OCI-M2 (cell line): Measurements from ENCODE around the gene FTSJ1.

Source experiments
- DNase-seq: peaks from one replicate; lab custom pipeline; 2025; ENCODE audit not compliant: unreplicated experiment; lab: John Stamatoyannopoulos, UW

Gene FTSJ1

GRCh38 chrX:48470110-48470832, 5.7 kb upstream of the FTSJ1 start, which contains the start of gene SLC38A5:
Gene SLC38A5 (minus strand): TSS chrX:48470260. CDS start chrX:48467924, 2,336 bp downstream.
- DNase-seq: no peak

GRCh38 chrX:48470833-48471118, 5.2 kb upstream of the FTSJ1 start:
- no peak for DNase-seq

- DNase-seq: no peak
Measured at GRCh38 chrX:48471504-48471903, 4.5 kb upstream of the FTSJ1 start.

GRCh38 chrX:48472225-48472624, 3.8 kb upstream of the FTSJ1 start:
- DNase-seq: no peak

- DNase-seq: no peak
Measured at GRCh38 chrX:48472851-48473703, 2.9 kb upstream of the FTSJ1 start.

- no peak for DNase-seq
Measured at GRCh38 chrX:48473704-48473990, 2.4 kb upstream of the FTSJ1 start.

- no peak for DNase-seq
Measured at GRCh38 chrX:48474127-48474526, 1.9 kb upstream of the FTSJ1 start.

- no peak for DNase-seq
Measured at GRCh38 chrX:48474581-48474980, 1.4 kb upstream of the FTSJ1 start.

- no peak for DNase-seq
Measured at GRCh38 chrX:48475296-48475695, 703 bp upstream of the FTSJ1 start.

GRCh38 chrX:48476919-48477318, 920 bp downstream of the FTSJ1 start:
- no peak for DNase-seq

GRCh38 chrX:48477960-48478755, 2.2 kb downstream of the FTSJ1 start:
- DNase-seq: no peak

GRCh38 chrX:48478806-48479205, 2.8 kb downstream of the FTSJ1 start:
- no peak for DNase-seq

- no peak for DNase-seq
Measured at GRCh38 chrX:48480142-48480541, 4.1 kb downstream of the FTSJ1 start.

GRCh38 chrX:48480583-48480982, 4.6 kb downstream of the FTSJ1 start:
- DNase-seq: no peak

- DNase-seq: no peak
Measured at GRCh38 chrX:48482526-48482925, 6.5 kb downstream of the FTSJ1 start.

GRCh38 chrX:48487362-48487798, 11.4 kb downstream of the FTSJ1 start:
- DNase-seq: no peak

- DNase-seq: no peak
Measured at GRCh38 chrX:48488034-48488433, 12.0 kb downstream of the FTSJ1 start.

GRCh38 chrX:48489296-48489695, 13.3 kb downstream of the FTSJ1 start:
- DNase-seq: no peak

- no peak for DNase-seq
Measured at GRCh38 chrX:48489892-48490291, 13.9 kb downstream of the FTSJ1 start.

- DNase-seq: no peak
Measured at GRCh38 chrX:48490661-48491060, 14.7 kb downstream of the FTSJ1 start.

- no peak for DNase-seq
Measured at GRCh38 chrX:48491809-48492208, 15.8 kb downstream of the FTSJ1 start.
